Measurements from ENCODE around the gene BANP.

BANP gene

GRCh38 chr16:87924041-87924810 lies 27.0 kb upstream of the BANP start:
- no peak for TF ChIP-seq BHLHE40 (IDR thresholded peaks at IDR 0.05; ENCODE audit: borderline replicate concordance)
- no peak for TF ChIP-seq CTBP1 (IDR thresholded peaks at IDR 0.05; ENCODE audit: borderline replicate concordance)
- TF ChIP-seq FOXA1 (IDR thresholded peaks at IDR 0.05) = no peak
- no peak for TF ChIP-seq PKNOX1 (IDR thresholded peaks at IDR 0.05)
- no peak for TF ChIP-seq SP1 (IDR thresholded peaks at IDR 0.05)
- TF ChIP-seq L3MBTL2 (conservative IDR thresholded peaks at IDR 0.05) = no peak
- no peak for TF ChIP-seq ZNF384 (IDR thresholded peaks at IDR 0.05)
- POLR2A ChIA-PET = interaction anchor here (1.5 kb wide), 1 partner anchor 27 kb away, joined by 4 read pairs; the partner anchor contains the start of gene BANP
- CTCF ChIA-PET = no interaction called here
- no peak for DNase-seq (ENCODE audit: extremely low spot score)

GRCh38 chr16:87924811-87925670 lies 26.2 kb upstream of the BANP start:
- POLR2A ChIA-PET = interaction anchor here (1.5 kb wide), 1 partner anchor 26 kb away, joined by 4 read pairs; the partner anchor contains the start of gene BANP
- no peak for DNase-seq (ENCODE audit: extremely low spot score)
- no peak for TF ChIP-seq ARNT (IDR thresholded peaks at IDR 0.05)
- TF ChIP-seq FOXA1 (IDR thresholded peaks at IDR 0.05) = no peak
- TF ChIP-seq NFRKB (IDR thresholded peaks at IDR 0.05) = no peak
- TF ChIP-seq LEF1 (IDR thresholded peaks at IDR 0.05; ENCODE audit: borderline replicate concordance) = no peak
- TF ChIP-seq FOXK2 (IDR thresholded peaks at IDR 0.05) = no peak
- no peak for TF ChIP-seq ZNF384 (IDR thresholded peaks at IDR 0.05)
- TF ChIP-seq L3MBTL2 (conservative IDR thresholded peaks at IDR 0.05) = no peak
- no peak for TF ChIP-seq SP1 (IDR thresholded peaks at IDR 0.05)
- no peak for TF ChIP-seq TARDBP (IDR thresholded peaks at IDR 0.05)
- TF ChIP-seq HDGF (IDR thresholded peaks at IDR 0.05; ENCODE audit: borderline replicate concordance) = no peak
- no peak for TF ChIP-seq PKNOX1 (IDR thresholded peaks at IDR 0.05)
- TF ChIP-seq SUZ12 (IDR thresholded peaks at IDR 0.05) = no peak
- CTCF ChIA-PET = interaction anchor here (0.5 to 1.6 kb wide), 3 partner anchors 10 to 148 kb away, joined by 3 to 4 read pairs (median 4); no protein-coding TSS in a partner anchor

- POLR2A ChIA-PET = no interaction called here
- CTCF ChIA-PET = interaction anchor here (1.6 kb wide), 1 partner anchor 76 kb away, joined by 3 read pairs; no protein-coding TSS in a partner anchor
- DNase-seq (ENCODE audit: extremely low spot score) = no peak
- TF ChIP-seq LEF1 (IDR thresholded peaks at IDR 0.05; ENCODE audit: borderline replicate concordance) (no peak), FOXA1 (IDR thresholded peaks at IDR 0.05) (no peak), HDGF (IDR thresholded peaks at IDR 0.05; ENCODE audit: borderline replicate concordance) (no peak), SP1 (IDR thresholded peaks at IDR 0.05) (no peak), CTBP1 (IDR thresholded peaks at IDR 0.05; ENCODE audit: borderline replicate concordance) (no peak), SUZ12 (IDR thresholded peaks at IDR 0.05) (no peak), FOXK2 (IDR thresholded peaks at IDR 0.05) (no peak)
Measured at GRCh38 chr16:87926246-87927194, 24.7 kb upstream of the BANP start.

- no peak for DNase-seq (ENCODE audit: extremely low spot score)
- CTCF ChIA-PET = no interaction called here
- TF ChIP-seq PKNOX1 (IDR thresholded peaks at IDR 0.05) (no peak), SUZ12 (IDR thresholded peaks at IDR 0.05) (no peak), TARDBP (IDR thresholded peaks at IDR 0.05) (no peak), FOXA1 (IDR thresholded peaks at IDR 0.05) (no peak), SP1 (IDR thresholded peaks at IDR 0.05) (no peak), HDGF (IDR thresholded peaks at IDR 0.05; ENCODE audit: borderline replicate concordance) (no peak), CTBP1 (IDR thresholded peaks at IDR 0.05; ENCODE audit: borderline replicate concordance) (no peak), ZNF384 (IDR thresholded peaks at IDR 0.05) (no peak), L3MBTL2 (conservative IDR thresholded peaks at IDR 0.05) (no peak), ARNT (IDR thresholded peaks at IDR 0.05) (no peak)
- POLR2A ChIA-PET = no interaction called here
Measured at GRCh38 chr16:87927195-87927562, 24.1 kb upstream of the BANP start.

GRCh38 chr16:87929986-87930385 lies 21.2 kb upstream of the BANP start:
- ChIA-PET POLR2A (no interaction called here), CTCF (no interaction called here)
- TF ChIP-seq LEF1 (IDR thresholded peaks at IDR 0.05; ENCODE audit: borderline replicate concordance) = no peak
- no peak for TF ChIP-seq FOXK2 (IDR thresholded peaks at IDR 0.05)
- TF ChIP-seq NFRKB (IDR thresholded peaks at IDR 0.05) = no peak
- TF ChIP-seq SUZ12 (IDR thresholded peaks at IDR 0.05) = no peak
- no peak for TF ChIP-seq L3MBTL2 (conservative IDR thresholded peaks at IDR 0.05)
- no peak for TF ChIP-seq HDGF (IDR thresholded peaks at IDR 0.05; ENCODE audit: borderline replicate concordance)
- TF ChIP-seq FOXM1 (IDR thresholded peaks at IDR 0.05; ENCODE audit: borderline replicate concordance) = no peak
- TF ChIP-seq ZNF384 (IDR thresholded peaks at IDR 0.05) = no peak
- no peak for DNase-seq (ENCODE audit: extremely low spot score)

All from HEK293T (cell line).